ENCODE data around the gene PDXDC1.
"Not testable (repeated sequence)": the region's sequence is repeated elsewhere in the genome, so short reads cannot be mapped to it uniquely, and the experiment has no call there.

Gene PDXDC1

GRCh38 chr16:15073101-15073500 is 98.3 kb downstream of the PDXDC1 start:
- no peak for DNase-seq

- not testable (repeated sequence) for DNase-seq
These were observed 101.3 kb downstream of the PDXDC1 start for GRCh38 chr16:15076161-15076560.

GRCh38 chr16:15080883-15081282 is 106.1 kb downstream of the PDXDC1 start:
- not testable (repeated sequence) for DNase-seq

- DNase-seq: not testable (repeated sequence)
These were observed 108.0 kb downstream of the PDXDC1 start for GRCh38 chr16:15082788-15083187.

GRCh38 chr16:15090663-15091269 is 115.9 kb downstream of the PDXDC1 start:
- not testable (repeated sequence) for DNase-seq

DNA sequence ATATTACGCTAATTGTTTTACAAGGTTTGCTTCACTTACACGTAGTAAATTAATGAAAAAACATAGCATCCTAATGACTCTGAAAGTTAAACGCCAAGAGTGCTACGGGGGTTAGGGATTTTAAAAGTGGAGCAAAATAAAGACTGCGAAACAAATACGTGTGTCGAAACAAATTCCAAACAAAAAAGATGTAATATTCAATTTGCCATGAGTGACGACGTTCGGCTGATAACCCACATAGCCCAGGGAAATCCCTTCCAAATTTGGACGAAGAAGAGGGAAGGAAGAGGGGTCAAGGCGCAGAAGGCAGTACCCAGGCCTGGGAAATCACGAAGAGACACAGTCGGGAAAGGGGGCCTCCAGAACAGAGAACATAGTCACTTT is 118.7 kb downstream of the PDXDC1 start:
- not testable (repeated sequence) for DNase-seq

DNA sequence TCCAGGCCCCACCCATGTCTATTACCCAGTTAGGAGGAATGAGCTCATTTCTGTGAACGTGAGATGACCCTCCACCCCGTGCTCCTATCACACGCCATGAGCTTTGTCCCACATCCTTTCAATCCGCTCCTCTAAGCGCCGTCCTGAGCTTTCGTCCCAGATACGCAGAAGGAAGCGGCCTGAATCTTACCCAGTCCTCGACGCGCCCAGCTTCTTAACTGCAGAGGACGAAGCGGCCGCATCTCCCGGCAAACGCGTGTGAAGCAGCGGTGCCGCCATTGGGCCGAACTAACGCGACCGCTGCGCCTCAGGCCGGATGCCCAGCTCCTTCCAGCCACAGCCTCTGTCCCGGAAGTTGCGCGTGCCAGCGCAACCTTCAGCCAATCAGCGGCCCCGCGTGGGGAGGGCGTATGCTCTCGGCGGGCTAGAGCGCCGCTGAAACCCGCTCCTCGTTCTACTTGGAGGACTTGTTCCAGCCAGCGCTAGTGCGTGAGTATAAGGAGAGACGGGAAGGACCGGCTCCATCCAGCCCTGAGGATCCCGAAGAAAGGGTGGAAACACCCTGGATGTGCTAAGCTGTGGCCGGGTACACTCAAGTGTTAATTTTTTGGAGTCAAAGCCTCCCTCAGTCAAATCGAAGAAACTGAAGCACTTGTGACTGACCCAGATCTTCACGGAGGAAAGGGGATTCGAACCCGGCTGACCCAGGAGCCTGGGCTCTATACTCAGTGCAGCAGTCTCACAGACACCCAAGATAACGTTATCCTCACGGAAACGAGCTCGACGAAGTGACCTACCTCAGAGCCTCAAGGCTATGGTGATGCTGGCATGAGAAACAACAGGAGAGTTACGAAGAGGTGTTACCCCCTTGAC is 119.4 kb downstream of the PDXDC1 start, which contains the start of gene RRN3:
Gene RRN3 (minus strand): TSS at position 318 of the 873 bp plus-strand sequence. CDS start 39 bp downstream, at position 279.
- DNase-seq: peak; percentile 89

DNA sequence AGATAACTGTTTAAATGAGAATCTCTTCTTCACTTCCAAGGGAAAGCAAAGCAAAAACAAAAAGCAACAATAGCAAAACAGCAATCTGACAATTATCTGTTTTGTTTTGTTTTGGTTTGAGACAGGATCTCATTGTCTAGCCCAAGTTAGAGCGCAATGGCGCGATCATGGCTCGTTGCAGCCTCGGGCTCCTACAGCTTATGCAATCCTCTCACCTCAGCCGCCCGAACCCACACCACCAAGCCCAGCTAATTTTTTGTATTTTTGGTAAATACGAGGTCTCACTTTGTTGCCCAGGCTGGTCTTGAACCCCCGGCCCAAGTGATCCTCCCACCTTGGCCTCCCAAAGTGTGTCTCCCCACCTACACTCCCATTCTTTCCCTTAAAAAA is 121.8 kb downstream of the PDXDC1 start:
- not testable (repeated sequence) for DNase-seq

GRCh38 chr16:15099366-15099909 is 124.6 kb downstream of the PDXDC1 start:
- DNase-seq: not testable (repeated sequence)

- DNase-seq: not testable (repeated sequence)
These were observed 125.7 kb downstream of the PDXDC1 start for GRCh38 chr16:15100372-15100987.

DNA sequence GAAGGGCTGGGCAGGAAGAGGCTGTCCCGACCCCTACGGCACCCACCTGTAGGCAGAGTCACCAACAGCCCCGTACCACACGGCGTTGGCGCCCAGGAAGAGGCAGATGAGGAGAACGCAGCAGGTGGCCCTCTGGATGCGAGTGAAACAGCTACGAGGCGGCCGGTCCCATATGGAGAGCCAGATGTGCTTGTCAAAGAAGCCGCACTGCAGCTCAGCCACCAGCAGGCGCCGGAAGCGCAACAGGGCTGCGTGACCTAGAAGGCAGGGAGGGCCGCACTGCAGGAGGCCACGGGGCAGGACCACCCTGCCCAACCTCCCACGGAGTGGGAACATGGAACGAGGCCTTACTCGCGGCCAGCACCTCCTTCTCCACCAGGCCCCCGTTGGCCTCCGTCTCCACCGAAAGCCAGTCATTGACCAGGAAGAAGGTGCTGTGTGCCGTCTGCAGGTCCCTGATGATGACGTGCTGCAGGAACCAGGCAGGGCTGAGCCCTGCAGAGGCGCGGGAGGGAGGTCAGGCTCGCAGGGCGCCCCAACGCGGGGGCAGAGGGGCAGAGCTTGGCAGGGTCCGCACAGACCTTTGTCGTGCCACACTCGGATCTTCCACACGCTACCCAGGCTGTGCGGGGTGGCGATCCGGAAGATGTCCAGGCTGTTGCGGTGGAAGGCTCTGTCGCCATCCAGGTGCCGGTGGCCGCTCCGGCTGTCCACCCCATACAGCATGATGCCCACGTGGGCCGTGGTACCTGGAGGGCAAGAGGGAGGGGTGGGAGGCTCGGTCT is 153.0 kb downstream of the PDXDC1 start:
- not testable (repeated sequence) for DNase-seq

GRCh38 chr16:15130256-15130932 is 155.6 kb downstream of the PDXDC1 start:
- not testable (repeated sequence) for DNase-seq

- DNase-seq: not testable (repeated sequence)
These were observed 156.3 kb downstream of the PDXDC1 start for GRCh38 chr16:15130943-15131700.

GRCh38 chr16:15132719-15133428 is 158.0 kb downstream of the PDXDC1 start:
- DNase-seq: not testable (repeated sequence)

- DNase-seq: not testable (repeated sequence)
These were observed 158.7 kb downstream of the PDXDC1 start for GRCh38 chr16:15133554-15133953.

DNA sequence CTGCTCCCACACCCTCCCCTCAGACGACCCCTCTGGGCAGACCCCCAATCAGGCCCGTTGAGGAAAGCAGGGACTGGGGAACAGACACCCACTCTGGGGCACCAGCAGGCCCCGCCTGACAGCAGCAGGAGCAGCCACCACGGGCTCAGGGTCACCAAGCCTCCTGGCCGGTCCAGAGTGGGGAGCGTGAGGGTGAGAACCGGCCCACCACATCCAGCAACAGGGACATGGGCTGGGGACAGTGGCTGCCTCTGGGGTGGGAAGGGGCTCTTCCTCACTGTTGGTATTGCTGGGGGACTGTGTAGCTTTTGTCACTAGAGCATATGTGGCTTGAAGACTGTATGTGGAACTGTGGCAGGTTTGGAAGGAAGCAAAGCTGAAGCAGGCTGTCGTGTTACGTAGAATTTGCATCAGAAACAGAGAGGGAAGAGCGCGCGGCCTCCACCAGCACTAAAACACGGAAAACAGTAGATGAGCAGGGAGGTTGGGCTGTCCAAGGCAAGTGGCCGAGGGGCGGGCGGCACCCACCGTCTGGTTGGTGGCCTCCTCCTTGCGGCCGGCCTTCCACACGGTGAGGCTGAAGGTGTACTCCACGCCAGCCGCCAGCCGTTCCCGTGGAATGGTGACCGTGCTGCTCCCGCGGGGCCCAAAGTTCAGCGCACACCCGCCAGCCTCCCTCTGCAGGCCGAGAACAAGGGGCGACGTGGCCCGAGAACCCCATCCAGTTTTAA is 160.1 kb downstream of the PDXDC1 start:
- not testable (repeated sequence) for DNase-seq

GRCh38 chr16:15135483-15136360 is 160.9 kb downstream of the PDXDC1 start:
- DNase-seq: not testable (repeated sequence)

DNA sequence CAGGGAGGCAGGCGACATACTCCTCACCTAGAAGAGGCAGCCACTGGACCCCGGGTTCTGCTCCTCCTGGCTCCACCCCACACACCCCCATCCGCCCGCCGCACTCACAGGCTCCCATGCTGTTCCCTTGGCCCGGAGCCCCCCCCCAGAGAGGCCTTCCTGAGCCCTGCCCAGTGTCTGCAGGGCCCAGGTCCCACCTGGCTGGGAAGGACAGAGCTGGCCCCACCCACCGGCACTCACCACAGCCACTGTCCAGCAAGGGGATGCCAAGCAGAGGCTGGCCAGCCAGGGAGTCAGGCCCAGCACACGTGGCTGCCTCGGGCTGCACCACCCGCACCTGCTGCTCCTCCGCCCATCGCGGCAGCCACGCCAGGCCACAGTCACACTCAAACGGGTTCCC is 162.7 kb downstream of the PDXDC1 start:
- DNase-seq: not testable (repeated sequence)

All from stimulated activated CD4-positive, alpha-beta T cell treated with anti-CD3 and anti-CD28 coated beads, Interleukin-1b, Interleukin-23, amount 100 ng/mL, for 48 hours (primary cell).